Gastrocnemius medialis (tissue), 4 donors: ENCODE results near the gene ELL2. TPM values are rescaled to one million over a fixed set of nuclear protein-coding genes. Genes with fewer than 3 reads are reported as not detected.

ENCODE experiments used
- ATAC-seq, 2 donors: fragments of 150-250 bp; one replicate each; pipeline ENCODE4 v1.9.1; 2016
- DNase-seq, 2 donors: peaks; one replicate each; pipeline ENCODE4 v3.0.0-alpha.2; 2019
- H3K27ac ChIP-seq, 4 donors: fragments of 200-600 bp; sonication (generic); 1 replicate in 1 of 4; 2 replicates in 3 of 4; pipeline ENCODE4 v1.5.1; 2016 to 2018; ENCODE audit warnings: mild to moderate bottlenecking in 2 of 4, moderate library complexity in 1 of 4
- H3K27me3 ChIP-seq, 3 donors: fragments of 200-600 bp; sonication (generic) in 2 of 3; 1 replicate in 1 of 3; 2 replicates in 2 of 3; pipeline versions ENCODE4 v1.5.1 to v1.6.0; 2016 to 2019; ENCODE audit warnings: mild to moderate bottlenecking in 1 of 3, moderate library complexity in 1 of 3
- H3K36me3 ChIP-seq, 2 donors: fragments of 200-600 bp; sonication (generic) in 1 of 2; one replicate each; pipeline ENCODE4 v1.5.1; 2017 to 2018
- H3K4me1 ChIP-seq, 2 donors: fragments of 200-600 bp; sonication (generic) in 1 of 2; one replicate each; pipeline ENCODE4 v1.5.1; 2016 to 2017; ENCODE audit warnings: mild to moderate bottlenecking in 2 of 2
- H3K4me3 ChIP-seq, 4 donors: fragments of 200-600 bp; sonication (generic) in 3 of 4; 1 replicate in 1 of 4; 2 replicates in 3 of 4; pipeline ENCODE4 v1.5.1; 2016 to 2019; ENCODE audit warnings: mild to moderate bottlenecking in 2 of 4
- H3K9me3 ChIP-seq, 3 donors: fragments of 200-600 bp; sonication (generic) in 2 of 3; 1 replicate in 1 of 3; 2 replicates in 2 of 3; pipeline ENCODE4 v1.5.1; 2016 to 2019
- POLR2A ChIP-seq, 2 donors: fragments of 450-650 bp; IDR thresholded peaks; one replicate each; pipeline ENCODE4 v1.6.1; 2017; ENCODE audit warnings: antibody characterized with exemption in 2 of 2, mild to moderate bottlenecking in 2 of 2, moderate library complexity in 2 of 2
- in situ Hi-C, 4 donors: fragments of 200-750 bp; cut with MboI; loops; one replicate each; pipeline versions ENCODE4 v1.15.0 to v1.8.0; 2017; ENCODE audit warnings: low sequenced_read_pairs in 4 of 4
- intact Hi-C: fragments of 100-400 bp; cut with DNase I; formaldehyde crosslinking; loops from one replicate; pipeline ENCODE4 v1.15.1; 2023; ENCODE audit warnings: low total_unique reads
- total RNA-seq, 4 donors: library from RNA; depleted of rRNA; stranded (reverse); fragments of >200 nt; gene quantifications; one replicate each; pipeline versions ENCODE4 v1.1.0 to v1.2.3, GENCODE V29; 2016
- TF ChIP-seq, protein P1 (sequence below), 5 experiments: fragments of 450-650 bp in 3 of 5; fragments of 200-600 bp in 2 of 5; sonication (generic) in 2 of 5; IDR thresholded peaks in 4 of 5; conservative IDR thresholded peaks in 1 of 5; 1 replicate in 4 of 5; 2 replicates in 1 of 5; pipeline ENCODE4 v1.5.1; 2016 to 2019; ENCODE audit warnings: antibody characterized with exemption in 5 of 5, mild to moderate bottlenecking in 3 of 5, moderate library complexity in 3 of 5

ELL2 gene
- total RNA-seq, 4 donors from 2014 or later = 35.2 to 64.5 (median 42.9) TPM

- ATAC-seq = no peak
- TF ChIP-seq, protein P1, sequence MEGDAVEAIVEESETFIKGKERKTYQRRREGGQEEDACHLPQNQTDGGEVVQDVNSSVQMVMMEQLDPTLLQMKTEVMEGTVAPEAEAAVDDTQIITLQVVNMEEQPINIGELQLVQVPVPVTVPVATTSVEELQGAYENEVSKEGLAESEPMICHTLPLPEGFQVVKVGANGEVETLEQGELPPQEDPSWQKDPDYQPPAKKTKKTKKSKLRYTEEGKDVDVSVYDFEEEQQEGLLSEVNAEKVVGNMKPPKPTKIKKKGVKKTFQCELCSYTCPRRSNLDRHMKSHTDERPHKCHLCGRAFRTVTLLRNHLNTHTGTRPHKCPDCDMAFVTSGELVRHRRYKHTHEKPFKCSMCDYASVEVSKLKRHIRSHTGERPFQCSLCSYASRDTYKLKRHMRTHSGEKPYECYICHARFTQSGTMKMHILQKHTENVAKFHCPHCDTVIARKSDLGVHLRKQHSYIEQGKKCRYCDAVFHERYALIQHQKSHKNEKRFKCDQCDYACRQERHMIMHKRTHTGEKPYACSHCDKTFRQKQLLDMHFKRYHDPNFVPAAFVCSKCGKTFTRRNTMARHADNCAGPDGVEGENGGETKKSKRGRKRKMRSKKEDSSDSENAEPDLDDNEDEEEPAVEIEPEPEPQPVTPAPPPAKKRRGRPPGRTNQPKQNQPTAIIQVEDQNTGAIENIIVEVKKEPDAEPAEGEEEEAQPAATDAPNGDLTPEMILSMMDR (IDR thresholded peaks at IDR 0.05 in 4 of 5, conservative IDR thresholded peaks at IDR 0.05 in 1 of 5) = no peak
- no peak for TF ChIP-seq POLR2A (IDR thresholded peaks at IDR 0.05)
- no peak for DNase-seq
- H3K4me1 ChIP-seq = no peaks in the 10 kb centered on the region
- H3K27me3 ChIP-seq = no peaks in the 10 kb centered on the region
- no peaks in the 10 kb centered on the region for H3K36me3 ChIP-seq
- in situ Hi-C loops = no loop called here
- H3K27ac ChIP-seq = no peak overlapping the region
- H3K4me3 ChIP-seq = no peak overlapping the region
- no peaks in the 10 kb centered on the region for H3K9me3 ChIP-seq
- intact Hi-C loops = no loop called here
Measured at GRCh38 chr5:96006291-96006690, 44.6 kb upstream of the ELL2 start.

DNA sequence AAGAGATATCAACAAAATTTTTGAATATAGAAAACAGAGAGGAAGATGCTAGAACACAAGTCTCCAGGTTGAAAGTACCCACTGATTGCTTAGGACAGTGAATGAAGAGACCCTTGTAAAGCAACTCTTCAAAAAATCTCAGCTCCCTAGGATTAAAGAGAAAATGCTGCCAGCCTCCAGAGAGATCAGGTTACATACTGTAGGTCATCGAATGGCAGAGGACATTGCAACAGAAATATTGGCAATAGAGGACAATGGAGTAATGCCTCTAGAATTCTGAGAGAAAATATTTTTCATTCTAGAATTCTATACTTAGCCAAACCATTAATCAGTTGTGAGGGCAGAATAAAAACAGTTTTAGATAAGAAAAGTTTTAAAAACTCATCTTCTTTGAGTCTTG, 43.1 kb upstream of the ELL2 start:
- no peak for DNase-seq
- H3K27ac ChIP-seq = no peak overlapping the region
- no peaks in the 10 kb centered on the region for H3K4me1 ChIP-seq
- no peaks in the 10 kb centered on the region for H3K9me3 ChIP-seq
- in situ Hi-C loops (no loop called here), intact Hi-C loops (no loop called here)
- H3K27me3 ChIP-seq = no peaks in the 10 kb centered on the region
- no peaks in the 10 kb centered on the region for H3K36me3 ChIP-seq
- no peak overlapping the region for H3K4me3 ChIP-seq
- TF ChIP-seq POLR2A (IDR thresholded peaks at IDR 0.05) = no peak
- TF ChIP-seq, protein P1 (IDR thresholded peaks at IDR 0.05 in 4 of 5, conservative IDR thresholded peaks at IDR 0.05 in 1 of 5) = no peak
- ATAC-seq = no peak

DNA sequence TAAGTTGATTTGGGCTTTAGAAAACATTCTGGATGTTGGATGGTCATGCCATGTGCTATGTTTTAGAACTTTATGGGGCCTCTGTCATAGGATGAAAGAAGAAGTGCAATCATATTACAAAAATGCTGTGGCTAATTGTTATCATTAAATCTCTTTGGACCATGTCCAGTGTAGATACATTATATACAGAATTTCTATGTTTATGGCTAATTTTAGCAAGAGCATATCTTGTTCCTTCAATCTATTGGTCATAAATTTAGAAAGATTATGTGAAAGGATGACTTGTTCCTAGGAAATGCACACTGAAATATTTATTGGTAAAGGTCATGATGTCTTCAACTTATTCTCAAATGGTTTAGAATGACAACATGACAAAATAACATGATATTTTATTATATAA, 42.4 kb upstream of the ELL2 start:
- no peaks in the 10 kb centered on the region for H3K36me3 ChIP-seq

GRCh38 chr5:96001262-96001661, 39.6 kb upstream of the ELL2 start:
- TF ChIP-seq, protein P1 (IDR thresholded peaks at IDR 0.05 in 4 of 5, conservative IDR thresholded peaks at IDR 0.05 in 1 of 5) = no peak
- TF ChIP-seq POLR2A (IDR thresholded peaks at IDR 0.05) = no peak
- in situ Hi-C loops = no loop called here
- DNase-seq = no peak
- no peak for ATAC-seq
- no peaks in the 10 kb centered on the region for H3K27me3 ChIP-seq
- intact Hi-C loops = no loop called here
- no peak overlapping the region for H3K4me3 ChIP-seq
- no peaks in the 10 kb centered on the region for H3K36me3 ChIP-seq
- no peaks in the 10 kb centered on the region for H3K9me3 ChIP-seq
- H3K27ac ChIP-seq = no peak overlapping the region
- H3K4me1 ChIP-seq = no peaks in the 10 kb centered on the region

More for the DNA sequence above, 42.4 kb upstream of the ELL2 start:
- Histone ChIP-seq H3K27me3 (no peaks in the 10 kb centered on the region), H3K4me3 (no peak overlapping the region), H3K27ac (no peak overlapping the region), H3K4me1 (no peaks in the 10 kb centered on the region), H3K9me3 (no peaks in the 10 kb centered on the region)
- TF ChIP-seq, protein P1 (IDR thresholded peaks at IDR 0.05 in 4 of 5, conservative IDR thresholded peaks at IDR 0.05 in 1 of 5) = no peak
- no peak for TF ChIP-seq POLR2A (IDR thresholded peaks at IDR 0.05)
- intact Hi-C loops (no loop called here), in situ Hi-C loops (no loop called here)
- DNase-seq (no peak), ATAC-seq (no peak)

- H3K27me3 ChIP-seq = no peaks in the 10 kb centered on the region
- no peak overlapping the region for H3K4me3 ChIP-seq
- in situ Hi-C loops = no loop called here
- H3K9me3 ChIP-seq = no peaks in the 10 kb centered on the region
- no peaks in the 10 kb centered on the region for H3K36me3 ChIP-seq
- DNase-seq (no peak), ATAC-seq (no peak)
- no peak overlapping the region for H3K27ac ChIP-seq
- intact Hi-C loops = no loop called here
- TF ChIP-seq, protein P1 (IDR thresholded peaks at IDR 0.05 in 4 of 5, conservative IDR thresholded peaks at IDR 0.05 in 1 of 5) = no peak
- TF ChIP-seq POLR2A (IDR thresholded peaks at IDR 0.05) = no peak
- H3K4me1 ChIP-seq = no peaks in the 10 kb centered on the region
Measured at GRCh38 chr5:96000308-96000707, 38.7 kb upstream of the ELL2 start.
